ENCODE results near the gene IL17RB.

IL17RB gene

GRCh38 chr3:53815067-53815466 is 31.3 kb upstream of the IL17RB start:
- no peak overlapping the region for H3K4me3 ChIP-seq (ENCODE audit: low read length)
- H3K27ac ChIP-seq (ENCODE audit: low read length): no peak overlapping the region
- H3K4me1 ChIP-seq (ENCODE audit: control insufficient read depth, low read depth, low read length): no peaks in the 10 kb centered on the region
- H3K27me3 ChIP-seq (ENCODE audit: control insufficient read depth, insufficient read depth, low read length): no peaks in the 10 kb centered on the region
- peaks cover 22% of the 10 kb centered on the region for H3K36me3 ChIP-seq (ENCODE audit: control insufficient read depth, low read depth, low read length)
- no peak overlapping the region for H3K9ac ChIP-seq (ENCODE audit: low read length)
- no peaks in the 10 kb centered on the region for H3K9me3 ChIP-seq (ENCODE audit: control insufficient read depth, low read depth, low read length)

DNA sequence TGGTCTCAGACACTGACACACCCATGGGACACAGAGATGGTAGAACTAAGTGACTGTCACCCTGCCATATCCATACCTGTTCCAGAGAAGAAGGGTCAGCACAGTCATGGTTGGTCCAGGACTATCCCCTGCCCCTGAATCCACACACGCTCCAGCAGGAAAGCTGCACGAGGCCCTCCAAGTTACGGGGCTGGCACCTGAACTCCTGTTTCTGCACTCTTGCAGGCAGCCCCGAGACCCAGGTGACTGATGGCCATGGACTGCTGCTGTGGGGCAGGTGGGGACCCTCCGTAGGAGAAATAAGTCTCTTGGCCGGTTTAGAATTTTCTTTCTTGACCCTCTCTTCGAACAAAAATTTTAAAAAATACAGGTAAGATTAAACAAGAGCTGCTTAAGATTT is 30.7 kb upstream of the IL17RB start:
- H3K36me3 ChIP-seq (ENCODE audit: control insufficient read depth, low read depth, low read length): peaks cover 26% of the 10 kb centered on the region
- H3K27me3 ChIP-seq (ENCODE audit: control insufficient read depth, insufficient read depth, low read length): no peaks in the 10 kb centered on the region
- H3K4me1 ChIP-seq (ENCODE audit: control insufficient read depth, low read depth, low read length): no peaks in the 10 kb centered on the region
- no peak overlapping the region for H3K4me3 ChIP-seq (ENCODE audit: low read length)
- no peaks in the 10 kb centered on the region for H3K9me3 ChIP-seq (ENCODE audit: control insufficient read depth, low read depth, low read length)
- H3K9ac ChIP-seq (ENCODE audit: low read length): no peak overlapping the region
- no peak overlapping the region for H3K27ac ChIP-seq (ENCODE audit: low read length)

GRCh38 chr3:53816425-53816824 is 29.9 kb upstream of the IL17RB start:
- peaks cover 26% of the 10 kb centered on the region for H3K36me3 ChIP-seq (ENCODE audit: control insufficient read depth, low read depth, low read length)
- H3K9me3 ChIP-seq (ENCODE audit: control insufficient read depth, low read depth, low read length): no peaks in the 10 kb centered on the region
- no peak overlapping the region for H3K27ac ChIP-seq (ENCODE audit: low read length)
- no peaks in the 10 kb centered on the region for H3K4me1 ChIP-seq (ENCODE audit: control insufficient read depth, low read depth, low read length)
- H3K27me3 ChIP-seq (ENCODE audit: control insufficient read depth, insufficient read depth, low read length): no peaks in the 10 kb centered on the region
- H3K9ac ChIP-seq (ENCODE audit: low read length): no peak overlapping the region
- H3K4me3 ChIP-seq (ENCODE audit: low read length): no peak overlapping the region

GRCh38 chr3:53817211-53817610 is 29.2 kb upstream of the IL17RB start:
- no peak overlapping the region for H3K9ac ChIP-seq (ENCODE audit: low read length)
- H3K4me1 ChIP-seq (ENCODE audit: control insufficient read depth, low read depth, low read length): no peaks in the 10 kb centered on the region
- peaks cover 26% of the 10 kb centered on the region for H3K36me3 ChIP-seq (ENCODE audit: control insufficient read depth, low read depth, low read length)
- no peak overlapping the region for H3K27ac ChIP-seq (ENCODE audit: low read length)
- H3K27me3 ChIP-seq (ENCODE audit: control insufficient read depth, insufficient read depth, low read length): no peaks in the 10 kb centered on the region
- no peaks in the 10 kb centered on the region for H3K9me3 ChIP-seq (ENCODE audit: control insufficient read depth, low read depth, low read length)
- H3K4me3 ChIP-seq (ENCODE audit: low read length): no peak overlapping the region

- Histone ChIP-seq H3K9me3 (ENCODE audit: control insufficient read depth, low read depth, low read length) (no peaks in the 10 kb centered on the region), H3K27ac (ENCODE audit: low read length) (no peak overlapping the region), H3K36me3 (ENCODE audit: control insufficient read depth, low read depth, low read length) (peaks cover 26% of the 10 kb centered on the region), H3K4me3 (ENCODE audit: low read length) (no peak overlapping the region), H3K27me3 (ENCODE audit: control insufficient read depth, insufficient read depth, low read length) (no peaks in the 10 kb centered on the region), H3K9ac (ENCODE audit: low read length) (no peak overlapping the region), H3K4me1 (ENCODE audit: control insufficient read depth, low read depth, low read length) (no peaks in the 10 kb centered on the region)
These were observed 28.6 kb upstream of the IL17RB start for GRCh38 chr3:53817809-53818208.

DNA sequence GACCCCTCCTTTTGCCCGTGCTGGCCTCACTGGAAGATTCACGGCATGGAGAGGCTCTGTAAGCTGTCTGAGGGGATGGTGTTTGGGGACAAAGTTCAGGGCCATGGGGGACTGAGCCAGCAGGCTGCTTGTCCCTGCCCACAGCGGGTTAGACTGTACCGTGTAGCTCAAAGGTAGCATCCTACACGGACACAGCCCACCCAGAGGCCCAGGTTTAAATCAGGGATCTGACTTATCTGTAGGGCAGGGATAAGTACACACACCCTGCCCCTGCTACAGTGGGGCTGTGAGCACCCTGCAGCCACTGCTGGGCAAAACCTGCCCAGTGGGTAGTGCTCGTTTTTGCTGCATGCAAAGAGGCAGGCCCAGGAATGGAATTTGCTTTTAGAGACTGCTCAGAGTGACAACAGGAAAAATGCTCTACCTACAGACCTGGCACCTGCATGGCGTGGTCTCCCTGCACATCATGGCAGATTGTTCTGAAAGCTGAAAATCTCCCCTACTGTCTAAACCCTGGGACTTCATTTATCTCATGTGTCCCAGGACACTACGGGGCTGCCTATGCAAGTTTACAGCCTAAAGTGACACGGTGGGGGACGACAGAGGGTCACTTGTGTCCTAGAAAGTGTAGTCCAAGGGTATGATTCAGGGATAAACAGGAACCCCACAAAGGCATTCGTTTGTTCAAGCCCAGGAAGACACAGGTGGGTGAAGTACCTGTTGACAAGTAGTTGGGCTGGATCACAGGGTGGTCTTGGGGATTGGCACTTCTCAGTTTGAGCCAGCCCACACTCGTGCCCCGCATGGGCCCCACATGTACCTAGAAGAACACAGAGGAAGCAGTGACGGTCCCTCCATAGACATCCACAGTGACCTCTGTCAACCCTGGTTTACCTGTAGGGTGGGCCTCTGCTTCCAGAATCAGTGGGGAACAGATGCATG is 27.9 kb upstream of the IL17RB start:
- H3K9me3 ChIP-seq (ENCODE audit: control insufficient read depth, low read depth, low read length): no peaks in the 10 kb centered on the region
- H3K27ac ChIP-seq (ENCODE audit: low read length): no peak overlapping the region
- H3K27me3 ChIP-seq (ENCODE audit: control insufficient read depth, insufficient read depth, low read length): no peaks in the 10 kb centered on the region
- H3K9ac ChIP-seq (ENCODE audit: low read length): no peak overlapping the region
- peaks cover 26% of the 10 kb centered on the region for H3K36me3 ChIP-seq (ENCODE audit: control insufficient read depth, low read depth, low read length)
- H3K4me1 ChIP-seq (ENCODE audit: control insufficient read depth, low read depth, low read length): no peaks in the 10 kb centered on the region
- no peak overlapping the region for H3K4me3 ChIP-seq (ENCODE audit: low read length)

- Histone ChIP-seq H3K9ac (ENCODE audit: low read length) (no peak overlapping the region), H3K27ac (ENCODE audit: low read length) (no peak overlapping the region), H3K27me3 (ENCODE audit: control insufficient read depth, insufficient read depth, low read length) (no peaks in the 10 kb centered on the region), H3K4me3 (ENCODE audit: low read length) (no peak overlapping the region), H3K9me3 (ENCODE audit: control insufficient read depth, low read depth, low read length) (no peaks in the 10 kb centered on the region), H3K36me3 (ENCODE audit: control insufficient read depth, low read depth, low read length) (peaks cover 26% of the 10 kb centered on the region), H3K4me1 (ENCODE audit: control insufficient read depth, low read depth, low read length) (no peaks in the 10 kb centered on the region)
These were observed 27.1 kb upstream of the IL17RB start for GRCh38 chr3:53819163-53819868.

GRCh38 chr3:53820084-53820483 is 26.3 kb upstream of the IL17RB start:
- Histone ChIP-seq H3K27me3 (ENCODE audit: control insufficient read depth, insufficient read depth, low read length) (no peaks in the 10 kb centered on the region), H3K27ac (ENCODE audit: low read length) (no peak overlapping the region), H3K4me1 (ENCODE audit: control insufficient read depth, low read depth, low read length) (no peaks in the 10 kb centered on the region), H3K9me3 (ENCODE audit: control insufficient read depth, low read depth, low read length) (no peaks in the 10 kb centered on the region), H3K9ac (ENCODE audit: low read length) (no peak overlapping the region), H3K36me3 (ENCODE audit: control insufficient read depth, low read depth, low read length) (peaks cover 26% of the 10 kb centered on the region), H3K4me3 (ENCODE audit: low read length) (no peak overlapping the region)

- Histone ChIP-seq H3K36me3 (ENCODE audit: control insufficient read depth, low read depth, low read length) (peaks cover 26% of the 10 kb centered on the region), H3K27me3 (ENCODE audit: control insufficient read depth, insufficient read depth, low read length) (no peaks in the 10 kb centered on the region), H3K4me3 (ENCODE audit: low read length) (no peak overlapping the region), H3K9me3 (ENCODE audit: control insufficient read depth, low read depth, low read length) (no peaks in the 10 kb centered on the region), H3K9ac (ENCODE audit: low read length) (no peak overlapping the region), H3K4me1 (ENCODE audit: control insufficient read depth, low read depth, low read length) (no peaks in the 10 kb centered on the region), H3K27ac (ENCODE audit: low read length) (no peak overlapping the region)
These were observed 25.4 kb upstream of the IL17RB start for GRCh38 chr3:53820756-53821580.

DNA sequence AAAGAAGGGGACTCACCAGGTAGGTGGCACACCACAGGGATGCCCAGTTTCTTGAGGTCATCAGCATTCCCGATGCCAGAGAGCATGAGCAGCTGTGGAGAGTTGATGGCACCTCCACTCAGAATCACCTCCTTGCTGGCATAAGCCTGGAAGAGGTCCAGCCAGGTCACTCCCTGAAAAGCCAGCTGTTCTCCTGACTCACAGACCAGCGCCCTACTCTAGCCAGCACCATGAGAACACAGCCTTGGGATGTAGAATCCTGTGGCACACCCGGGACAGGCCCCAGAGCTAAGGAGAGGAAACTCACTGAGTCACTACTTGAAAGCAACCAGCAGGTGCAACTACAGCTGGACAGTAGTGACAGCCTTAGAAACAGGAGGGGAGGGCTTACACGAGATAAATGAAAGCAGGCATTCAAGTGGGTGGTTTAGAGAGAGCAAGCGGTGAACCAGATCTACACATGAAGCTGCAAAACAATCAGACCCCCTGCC is 24.7 kb upstream of the IL17RB start:
- Histone ChIP-seq H3K9me3 (ENCODE audit: control insufficient read depth, low read depth, low read length) (no peaks in the 10 kb centered on the region), H3K27me3 (ENCODE audit: control insufficient read depth, insufficient read depth, low read length) (no peaks in the 10 kb centered on the region), H3K4me3 (ENCODE audit: low read length) (no peak overlapping the region), H3K4me1 (ENCODE audit: control insufficient read depth, low read depth, low read length) (no peaks in the 10 kb centered on the region), H3K36me3 (ENCODE audit: control insufficient read depth, low read depth, low read length) (peaks cover 26% of the 10 kb centered on the region), H3K27ac (ENCODE audit: low read length) (no peak overlapping the region), H3K9ac (ENCODE audit: low read length) (no peak overlapping the region)

- Histone ChIP-seq H3K9ac (ENCODE audit: low read length) (no peak overlapping the region), H3K4me3 (ENCODE audit: low read length) (no peak overlapping the region), H3K27me3 (ENCODE audit: control insufficient read depth, insufficient read depth, low read length) (no peaks in the 10 kb centered on the region), H3K36me3 (ENCODE audit: control insufficient read depth, low read depth, low read length) (peaks cover 24% of the 10 kb centered on the region), H3K4me1 (ENCODE audit: control insufficient read depth, low read depth, low read length) (no peaks in the 10 kb centered on the region), H3K27ac (ENCODE audit: low read length) (no peak overlapping the region), H3K9me3 (ENCODE audit: control insufficient read depth, low read depth, low read length) (no peaks in the 10 kb centered on the region)
These were observed 24.0 kb upstream of the IL17RB start for GRCh38 chr3:53822331-53822741.
